ENCODE measurements around the gene SUCLG1.

The SUCLG1 gene

DNA sequence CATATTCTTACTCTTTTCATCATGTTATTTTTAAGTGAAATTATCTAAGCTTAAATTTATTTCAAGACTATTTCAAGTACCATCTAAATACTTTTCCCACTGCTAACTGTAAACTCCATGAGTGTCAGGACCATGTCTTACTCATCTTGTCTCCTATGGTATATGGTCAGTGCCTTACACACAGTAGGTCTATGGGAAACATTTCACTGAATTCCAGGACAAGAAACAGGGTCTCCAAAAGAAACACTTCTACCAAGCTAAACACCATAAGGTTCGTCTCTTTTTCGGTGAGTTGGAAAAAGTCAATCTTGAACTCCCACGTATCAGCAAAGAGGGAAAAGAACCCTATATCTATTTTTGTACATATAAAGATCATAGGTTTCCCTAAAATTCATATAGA, 6.5 kb downstream of the SUCLG1 start:
- FAIRE-seq (no peak), DNase-seq (ENCODE audit: insufficient read length, low spot score) (no peak)
- TF ChIP-seq POU2F2 (IDR thresholded peaks at IDR 0.05; ENCODE audit: low read depth, low read length) (no peak), POLR2A (IDR thresholded peaks at IDR 0.05; ENCODE audit: low read depth, low read length) (no peak), POLR2AphosphoS5 (IDR thresholded peaks at IDR 0.05; ENCODE audit: low read depth, low read length) (no peak), PAX5 (IDR thresholded peaks at IDR 0.05; ENCODE audit: insufficient read depth, low read length, severe bottlenecking) (no peak), TAF1 (IDR thresholded peaks at IDR 0.05; ENCODE audit: low read depth, low read length) (no peak), SPI1 (IDR thresholded peaks at IDR 0.05; ENCODE audit: low read depth, low read length) (no peak)

DNA sequence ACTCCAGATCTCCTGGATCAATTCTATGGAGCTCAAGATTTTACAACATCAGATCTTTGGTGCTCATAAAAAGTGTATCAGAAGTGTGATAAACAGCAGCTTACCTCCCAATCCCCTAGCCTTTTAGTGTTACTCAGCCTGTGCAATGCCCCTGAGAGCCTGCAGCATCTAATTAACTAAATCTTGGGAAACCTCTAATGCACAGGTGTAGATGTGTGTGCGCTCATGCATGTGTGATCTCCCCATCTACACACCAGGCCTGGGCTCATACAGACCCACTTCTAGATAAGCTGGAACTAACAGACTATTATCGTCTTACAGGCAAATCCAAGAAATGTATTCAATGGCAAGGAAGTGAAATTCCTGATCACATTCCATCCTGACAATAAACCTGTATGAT, 7.5 kb downstream of the SUCLG1 start:
- DNase-seq (ENCODE audit: insufficient read length, low spot score) = no peak
- TF ChIP-seq POLR2A (IDR thresholded peaks at IDR 0.05; ENCODE audit: low read depth, low read length) (no peak), POU2F2 (IDR thresholded peaks at IDR 0.05; ENCODE audit: low read depth, low read length) (no peak), SPI1 (IDR thresholded peaks at IDR 0.05; ENCODE audit: low read depth, low read length) (no peak), PAX5 (IDR thresholded peaks at IDR 0.05; ENCODE audit: insufficient read depth, low read length, severe bottlenecking) (no peak), POLR2AphosphoS5 (IDR thresholded peaks at IDR 0.05; ENCODE audit: low read depth, low read length) (no peak), TAF1 (IDR thresholded peaks at IDR 0.05; ENCODE audit: low read depth, low read length) (no peak)
- FAIRE-seq = no peak

GRCh38 chr2:84450288-84451227, 8.5 kb downstream of the SUCLG1 start:
- FAIRE-seq (peak; percentile 61), DNase-seq (ENCODE audit: insufficient read length, low spot score) (no peak)
- TF ChIP-seq SPI1 (IDR thresholded peaks at IDR 0.05; ENCODE audit: low read depth, low read length) (no peak), TAF1 (IDR thresholded peaks at IDR 0.05; ENCODE audit: low read depth, low read length) (no peak), POU2F2 (IDR thresholded peaks at IDR 0.05; ENCODE audit: low read depth, low read length) (no peak), POLR2A (IDR thresholded peaks at IDR 0.05; ENCODE audit: low read depth, low read length) (no peak), PAX5 (IDR thresholded peaks at IDR 0.05; ENCODE audit: insufficient read depth, low read length, severe bottlenecking) (no peak), POLR2AphosphoS5 (IDR thresholded peaks at IDR 0.05; ENCODE audit: low read depth, low read length) (no peak)

DNA sequence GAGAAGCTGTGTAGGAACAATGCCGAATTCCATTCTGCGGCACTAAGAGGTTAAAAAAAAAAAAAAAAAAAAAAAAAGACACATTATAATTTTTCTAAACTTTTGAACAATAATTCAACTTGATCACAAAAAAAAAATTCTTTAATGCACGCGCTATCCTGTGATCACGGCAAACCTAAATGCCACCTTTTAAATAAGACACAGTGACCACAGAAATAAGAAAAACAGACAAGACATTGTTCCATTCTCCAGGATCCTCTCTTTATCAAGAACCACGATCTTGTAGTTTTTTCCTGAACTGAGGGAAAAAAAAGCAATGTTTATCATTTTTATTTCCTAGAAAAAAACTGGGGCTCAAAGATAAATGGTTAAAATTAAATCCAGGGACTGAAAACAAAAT, 9.4 kb downstream of the SUCLG1 start:
- FAIRE-seq = no peak
- DNase-seq (ENCODE audit: insufficient read length, low spot score) = no peak
- no peak for TF ChIP-seq POLR2AphosphoS5 (IDR thresholded peaks at IDR 0.05; ENCODE audit: low read depth, low read length)
- no peak for TF ChIP-seq POLR2A (IDR thresholded peaks at IDR 0.05; ENCODE audit: low read depth, low read length)
- no peak for TF ChIP-seq TAF1 (IDR thresholded peaks at IDR 0.05; ENCODE audit: low read depth, low read length)
- no peak for TF ChIP-seq POU2F2 (IDR thresholded peaks at IDR 0.05; ENCODE audit: low read depth, low read length)
- no peak for TF ChIP-seq PAX5 (IDR thresholded peaks at IDR 0.05; ENCODE audit: insufficient read depth, low read length, severe bottlenecking)
- TF ChIP-seq SPI1 (IDR thresholded peaks at IDR 0.05; ENCODE audit: low read depth, low read length) = no peak

GRCh38 chr2:84449055-84449454, 10.0 kb downstream of the SUCLG1 start:
- no peak for DNase-seq (ENCODE audit: insufficient read length, low spot score)
- no peak for FAIRE-seq
- TF ChIP-seq POLR2AphosphoS5 (IDR thresholded peaks at IDR 0.05; ENCODE audit: low read depth, low read length) (no peak), TAF1 (IDR thresholded peaks at IDR 0.05; ENCODE audit: low read depth, low read length) (no peak), SPI1 (IDR thresholded peaks at IDR 0.05; ENCODE audit: low read depth, low read length) (no peak)

DNA sequence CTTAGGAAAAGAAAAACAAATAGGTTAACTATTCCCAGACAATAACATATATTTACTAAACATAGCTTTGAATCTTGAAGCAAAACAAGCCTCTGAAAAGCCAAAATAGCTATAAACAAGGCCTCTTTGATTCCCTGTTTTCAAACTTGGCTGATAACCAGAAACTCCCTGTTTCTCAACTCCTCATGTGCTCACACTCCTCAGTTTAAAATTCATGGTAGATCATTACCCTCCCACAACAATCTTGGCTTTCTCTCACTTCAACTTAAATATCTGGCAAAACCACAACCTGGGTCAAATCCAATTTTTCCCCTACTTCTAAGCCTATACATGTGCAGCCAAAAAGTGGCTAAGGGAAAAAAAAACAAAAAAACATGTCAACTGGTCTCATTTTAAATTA, 15.6 kb downstream of the SUCLG1 start:
- FAIRE-seq (no peak), DNase-seq (ENCODE audit: insufficient read length, low spot score) (no peak)
- TF ChIP-seq TAF1 (IDR thresholded peaks at IDR 0.05; ENCODE audit: low read depth, low read length) (no peak), POLR2A (IDR thresholded peaks at IDR 0.05; ENCODE audit: low read depth, low read length) (no peak), POU2F2 (IDR thresholded peaks at IDR 0.05; ENCODE audit: low read depth, low read length) (no peak), SPI1 (IDR thresholded peaks at IDR 0.05; ENCODE audit: low read depth, low read length) (no peak), POLR2AphosphoS5 (IDR thresholded peaks at IDR 0.05; ENCODE audit: low read depth, low read length) (no peak), PAX5 (IDR thresholded peaks at IDR 0.05; ENCODE audit: insufficient read depth, low read length, severe bottlenecking) (no peak)

DNA sequence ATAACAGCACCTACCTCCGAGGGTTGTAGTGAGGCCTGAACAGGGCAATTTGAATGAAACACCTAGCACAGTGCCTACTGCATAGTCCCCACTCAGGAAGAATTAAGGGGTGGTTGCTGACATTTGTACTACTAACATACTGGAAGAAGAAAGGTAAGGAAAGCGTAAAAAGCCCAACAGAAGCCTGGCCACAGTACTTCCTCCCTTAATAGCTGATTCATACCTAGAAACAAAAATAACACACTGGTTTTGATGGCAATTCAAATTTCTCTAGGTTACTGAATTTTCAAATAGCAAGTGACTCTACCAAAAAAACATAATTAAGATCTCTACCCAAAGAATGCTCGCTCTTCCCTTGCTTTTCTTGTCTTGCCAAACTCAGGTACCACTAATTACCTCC, 16.2 kb downstream of the SUCLG1 start:
- FAIRE-seq = no peak
- no peak for DNase-seq (ENCODE audit: insufficient read length, low spot score)
- TF ChIP-seq TAF1 (IDR thresholded peaks at IDR 0.05; ENCODE audit: low read depth, low read length) (no peak), POU2F2 (IDR thresholded peaks at IDR 0.05; ENCODE audit: low read depth, low read length) (no peak), SPI1 (IDR thresholded peaks at IDR 0.05; ENCODE audit: low read depth, low read length) (peak; percentile 13; the same call in 1 of the 2 replicates), PAX5 (IDR thresholded peaks at IDR 0.05; ENCODE audit: insufficient read depth, low read length, severe bottlenecking) (no peak), POLR2AphosphoS5 (IDR thresholded peaks at IDR 0.05; ENCODE audit: low read depth, low read length) (no peak)

GRCh38 chr2:84441505-84441904, 17.6 kb downstream of the SUCLG1 start:
- DNase-seq (ENCODE audit: insufficient read length, low spot score) (no peak), FAIRE-seq (no peak)
- TF ChIP-seq PAX5 (IDR thresholded peaks at IDR 0.05; ENCODE audit: insufficient read depth, low read length, severe bottlenecking) (no peak), POLR2A (IDR thresholded peaks at IDR 0.05; ENCODE audit: low read depth, low read length) (no peak), SPI1 (IDR thresholded peaks at IDR 0.05; ENCODE audit: low read depth, low read length) (no peak), POLR2AphosphoS5 (IDR thresholded peaks at IDR 0.05; ENCODE audit: low read depth, low read length) (no peak), POU2F2 (IDR thresholded peaks at IDR 0.05; ENCODE audit: low read depth, low read length) (no peak), TAF1 (IDR thresholded peaks at IDR 0.05; ENCODE audit: low read depth, low read length) (no peak)

- DNase-seq (ENCODE audit: insufficient read length, low spot score) (no peak), FAIRE-seq (no peak)
- TF ChIP-seq PAX5 (IDR thresholded peaks at IDR 0.05; ENCODE audit: insufficient read depth, low read length, severe bottlenecking) (no peak), SPI1 (IDR thresholded peaks at IDR 0.05; ENCODE audit: low read depth, low read length) (no peak), POU2F2 (IDR thresholded peaks at IDR 0.05; ENCODE audit: low read depth, low read length) (no peak), TAF1 (IDR thresholded peaks at IDR 0.05; ENCODE audit: low read depth, low read length) (no peak), POLR2AphosphoS5 (IDR thresholded peaks at IDR 0.05; ENCODE audit: low read depth, low read length) (no peak), POLR2A (IDR thresholded peaks at IDR 0.05; ENCODE audit: low read depth, low read length) (no peak)
Observed at GRCh38 chr2:84441036-84441435, 18.0 kb downstream of the SUCLG1 start.

Measured in GM12891 (cell line).